Endothelial cell (in vitro differentiated cells): ENCODE data around the gene OR1F1. TPM values are rescaled to one million over a fixed set of nuclear protein-coding genes. Genes with fewer than 3 reads are reported as not detected.

ENCODE experiments used
- DNase-seq: peaks from one replicate; pipeline ENCODE4 v3.0.0; 2021; ENCODE audit warnings: low spot score
- H3K27ac Mint-ChIP-seq: one replicate; pipeline ENCODE4 v1.8.0; 2021; ENCODE audit warnings: mixed read lengths, inconsistent platforms; ENCODE audit not compliant: unreplicated experiment
- H3K27me3 Mint-ChIP-seq: one replicate; pipeline ENCODE4 v1.8.0; 2021; ENCODE audit warnings: mild to moderate bottlenecking, moderate library complexity, mixed read lengths, inconsistent platforms; ENCODE audit not compliant: unreplicated experiment
- H3K36me3 Mint-ChIP-seq: one replicate; pipeline ENCODE4 v1.8.0; 2021; ENCODE audit warnings: mild to moderate bottlenecking, low read depth, mixed read lengths, inconsistent platforms; ENCODE audit not compliant: unreplicated experiment
- H3K4me1 Mint-ChIP-seq: one replicate; pipeline ENCODE4 v1.8.0; 2021; ENCODE audit warnings: mild to moderate bottlenecking, mixed read lengths, inconsistent platforms; ENCODE audit not compliant: unreplicated experiment
- H3K4me3 Mint-ChIP-seq: one replicate; pipeline ENCODE4 v1.8.0; 2021; ENCODE audit warnings: mild to moderate bottlenecking, mixed read lengths, inconsistent platforms; ENCODE audit not compliant: unreplicated experiment
- H3K9me3 Mint-ChIP-seq: one replicate; pipeline ENCODE4 v1.8.0; 2021; ENCODE audit warnings: mixed read lengths, inconsistent platforms; ENCODE audit not compliant: unreplicated experiment
- CTCF ChIP-seq: fragments of 200-600 bp; sonication (generic); IDR thresholded peaks from one replicate; pipeline ENCODE4 v1.5.0; 2021; ENCODE audit warnings: antibody characterized with exemption; ENCODE audit not compliant: unreplicated experiment
- total RNA-seq: library from RNA; stranded (reverse); fragmentation: NEBNext Ultra II Directional; extraction: Animal tissue kit (Norgen Biotek cat#: 25700); gene quantifications from one replicate; pipeline ENCODE4 v1.2.1, GENCODE V29; 2021; ENCODE audit not compliant: unreplicated experiment

Gene OR1F1
- total RNA-seq, 1 donor from 2014 or later: not detected

- H3K4me1 Mint-ChIP-seq: peaks cover 7% of the 10 kb centered on the region
- H3K4me3 Mint-ChIP-seq: peak within 1 kb of the TSS; percentile 96
- H3K9me3 Mint-ChIP-seq: peaks cover 8% of the 10 kb centered on the region
- peaks cover 40% of the 10 kb centered on the region for H3K36me3 Mint-ChIP-seq
- TF ChIP-seq CTCF: no peak
- peak within 1 kb of the TSS; percentile 97 for H3K27ac Mint-ChIP-seq
- DNase-seq: peak; percentile 84
- H3K27me3 Mint-ChIP-seq: peaks cover 3% of the 10 kb centered on the region
Observed at GRCh38 chr16:3234857-3235561, 47.0 kb downstream of the OR1F1 start, which contains the start of gene ZNF200. ZNF200 (minus strand) TSS chr16:3235158; CDS start chr16:3233755, 1,403 bp downstream.

GRCh38 chr16:3235856-3236669, 48.1 kb downstream of the OR1F1 start:
- Mint-ChIP-seq H3K9me3 (peaks cover 2% of the 10 kb centered on the region), H3K36me3 (peaks cover 32% of the 10 kb centered on the region), H3K4me1 (peaks cover 7% of the 10 kb centered on the region)

GRCh38 chr16:3241761-3242160, 53.8 kb downstream of the OR1F1 start:
- no peak overlapping the region for H3K27ac Mint-ChIP-seq
- no peaks in the 10 kb centered on the region for H3K4me1 Mint-ChIP-seq
- no peak for DNase-seq
- H3K27me3 Mint-ChIP-seq: peaks cover 3% of the 10 kb centered on the region
- peaks cover 21% of the 10 kb centered on the region for H3K9me3 Mint-ChIP-seq
- H3K4me3 Mint-ChIP-seq: no peak overlapping the region
- H3K36me3 Mint-ChIP-seq: peaks cover 11% of the 10 kb centered on the region
- TF ChIP-seq CTCF: no peak

More at GRCh38 chr16:3235856-3236669, 48.1 kb downstream of the OR1F1 start:
- TF ChIP-seq CTCF: no peak
- Mint-ChIP-seq H3K27ac (peak overlapping the region; percentile 79), H3K4me3 (peak overlapping the region; percentile 86), H3K27me3 (peaks cover 3% of the 10 kb centered on the region)
- DNase-seq: peak; percentile 8

- Mint-ChIP-seq H3K36me3 (peaks cover 14% of the 10 kb centered on the region), H3K4me3 (no peak overlapping the region), H3K27me3 (peaks cover 6% of the 10 kb centered on the region), H3K27ac (no peak overlapping the region), H3K9me3 (peaks cover 21% of the 10 kb centered on the region), H3K4me1 (no peaks in the 10 kb centered on the region)
- DNase-seq: no peak
- TF ChIP-seq CTCF: no peak
Observed at GRCh38 chr16:3242709-3243108, 54.7 kb downstream of the OR1F1 start.
